Omental fat pad (tissue), 4 donors: ENCODE results near the gene SLC19A1. TPM values are rescaled to one million over a fixed set of nuclear protein-coding genes. Genes with fewer than 3 reads are reported as not detected.
A peak's percentile ranks its signal among the peaks of the same experiment; 100 is the strongest.

Source experiments
- ATAC-seq: fragments of 150-250 bp; one replicate; pipeline ENCODE4 v1.9.1; 2016; ENCODE audit warnings: mild to moderate bottlenecking, moderate library complexity; ENCODE audit not compliant: low FRiP score
- DNase-seq: peaks from one replicate; pipeline ENCODE4 v3.0.0-alpha.2; 2019; ENCODE audit warnings: low spot score
- total RNA-seq, 4 donors: library from RNA; depleted of rRNA; stranded (reverse); fragments of >200 nt; gene quantifications; one replicate each; pipeline ENCODE4 v1.1.0, GENCODE V29; 2016
- TF ChIP-seq, protein P1 (sequence below), 3 donors: fragments of 450-650 bp; IDR thresholded peaks; one replicate each; pipeline ENCODE4 v1.5.1; 2016 to 2017; ENCODE audit warnings: antibody characterized with exemption in 3 of 3, mild to moderate bottlenecking in 3 of 3, moderate library complexity in 2 of 3

Gene SLC19A1
- total RNA-seq, 4 donors from 2014 or later, result 5.8 to 18.6 (median 14.6) TPM

DNA sequence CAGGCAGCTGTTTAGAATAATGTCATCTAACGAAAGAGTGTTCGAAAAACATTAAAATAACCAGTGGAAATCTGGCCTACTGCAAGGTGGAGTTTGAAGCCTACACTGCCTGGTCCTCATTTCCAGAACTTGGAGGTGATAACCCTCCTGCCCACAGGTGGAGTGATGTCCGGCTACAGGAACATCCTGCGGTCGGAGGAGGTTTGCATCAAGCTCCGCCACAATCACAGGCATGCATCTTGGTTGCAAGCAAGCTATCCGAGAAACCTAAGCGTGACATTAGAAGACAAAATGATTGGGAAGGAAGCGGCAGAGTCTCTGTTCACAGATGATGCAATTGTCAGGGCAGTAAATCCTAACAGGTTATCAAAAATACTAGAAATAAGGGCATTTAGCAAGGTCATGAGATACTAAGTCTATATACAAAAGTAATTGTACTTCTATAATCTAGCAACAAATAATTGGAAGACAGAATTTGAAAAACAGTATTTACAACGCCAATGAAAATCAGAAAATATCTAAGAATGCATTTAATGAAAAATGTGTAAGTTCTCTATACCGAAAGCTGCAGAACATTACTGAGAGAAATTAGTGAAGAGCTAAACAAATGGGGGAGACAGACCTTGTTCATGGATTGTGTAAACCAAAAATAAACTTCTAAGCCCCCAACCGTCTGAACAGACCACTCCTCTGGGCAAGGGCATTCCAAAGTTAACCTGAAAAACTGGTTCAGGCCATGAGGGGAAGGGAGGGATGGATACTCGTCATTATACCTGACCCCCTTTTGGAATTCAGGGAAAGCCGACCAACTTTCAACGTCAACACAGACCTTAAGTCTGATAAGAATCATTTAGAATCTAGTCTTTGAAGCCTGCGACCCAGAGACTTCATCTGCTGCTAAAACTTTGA is 4.7 kb upstream of the SLC19A1 start:
- ATAC-seq, result no peak
- TF ChIP-seq, protein P1, sequence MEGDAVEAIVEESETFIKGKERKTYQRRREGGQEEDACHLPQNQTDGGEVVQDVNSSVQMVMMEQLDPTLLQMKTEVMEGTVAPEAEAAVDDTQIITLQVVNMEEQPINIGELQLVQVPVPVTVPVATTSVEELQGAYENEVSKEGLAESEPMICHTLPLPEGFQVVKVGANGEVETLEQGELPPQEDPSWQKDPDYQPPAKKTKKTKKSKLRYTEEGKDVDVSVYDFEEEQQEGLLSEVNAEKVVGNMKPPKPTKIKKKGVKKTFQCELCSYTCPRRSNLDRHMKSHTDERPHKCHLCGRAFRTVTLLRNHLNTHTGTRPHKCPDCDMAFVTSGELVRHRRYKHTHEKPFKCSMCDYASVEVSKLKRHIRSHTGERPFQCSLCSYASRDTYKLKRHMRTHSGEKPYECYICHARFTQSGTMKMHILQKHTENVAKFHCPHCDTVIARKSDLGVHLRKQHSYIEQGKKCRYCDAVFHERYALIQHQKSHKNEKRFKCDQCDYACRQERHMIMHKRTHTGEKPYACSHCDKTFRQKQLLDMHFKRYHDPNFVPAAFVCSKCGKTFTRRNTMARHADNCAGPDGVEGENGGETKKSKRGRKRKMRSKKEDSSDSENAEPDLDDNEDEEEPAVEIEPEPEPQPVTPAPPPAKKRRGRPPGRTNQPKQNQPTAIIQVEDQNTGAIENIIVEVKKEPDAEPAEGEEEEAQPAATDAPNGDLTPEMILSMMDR (IDR thresholded peaks at IDR 0.05), result no peak
- no peak for DNase-seq

DNA sequence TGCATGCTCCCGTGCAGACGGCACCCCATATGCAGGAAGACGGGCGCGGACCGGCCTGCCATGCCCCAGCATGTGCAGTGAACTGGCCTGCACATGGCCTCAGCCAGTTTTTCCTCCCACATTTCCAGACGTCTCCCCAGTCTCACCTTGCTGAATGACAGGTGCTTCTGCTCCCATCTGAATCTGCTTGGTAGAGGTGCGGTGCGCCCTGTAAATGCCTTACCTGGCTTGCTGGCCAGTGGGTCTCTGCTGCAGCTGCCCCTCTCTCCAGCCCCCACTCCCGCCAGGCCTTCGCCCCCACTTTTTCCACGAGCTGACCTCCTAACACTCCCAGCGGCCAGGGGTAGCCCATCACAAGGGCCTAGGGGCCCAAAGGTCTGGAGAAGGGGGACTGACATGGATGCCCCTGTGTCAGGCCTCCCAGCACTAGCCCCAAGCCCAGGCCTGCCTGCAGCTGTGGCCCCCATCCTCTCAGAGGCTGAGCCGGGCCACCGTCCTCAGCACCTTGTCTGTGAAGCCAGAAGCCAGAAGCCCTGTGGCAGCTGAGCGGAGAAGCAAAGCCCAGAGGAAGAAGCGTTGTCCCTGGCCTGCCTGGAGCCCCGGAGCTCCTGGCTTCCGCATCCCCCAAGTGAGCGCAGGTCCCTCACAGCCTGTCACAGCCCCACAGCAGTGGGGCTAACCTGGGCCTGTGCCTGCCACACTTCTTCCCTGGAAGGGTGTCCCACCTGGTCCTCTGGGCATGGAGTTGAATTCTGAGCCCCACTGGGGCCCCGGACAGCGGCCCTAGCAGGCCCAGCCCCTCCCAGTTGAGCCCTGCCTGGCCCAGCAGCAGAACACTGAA is 3.7 kb upstream of the SLC19A1 start:
- TF ChIP-seq, protein P1 (IDR thresholded peaks at IDR 0.05), result no peak
- ATAC-seq (no peak), DNase-seq (no peak)

GRCh38 chr21:45545236-45545570 is 3.0 kb upstream of the SLC19A1 start:
- TF ChIP-seq, protein P1 (IDR thresholded peaks at IDR 0.05), result no peak

GRCh38 chr21:45544449-45545235 is 2.4 kb upstream of the SLC19A1 start:
- no peak for ATAC-seq
- peak; percentile 16 for DNase-seq
- TF ChIP-seq, protein P1 (IDR thresholded peaks at IDR 0.05), result no peak

More at GRCh38 chr21:45545236-45545570, 3.0 kb upstream of the SLC19A1 start:
- ATAC-seq (no peak), DNase-seq (no peak)

DNA sequence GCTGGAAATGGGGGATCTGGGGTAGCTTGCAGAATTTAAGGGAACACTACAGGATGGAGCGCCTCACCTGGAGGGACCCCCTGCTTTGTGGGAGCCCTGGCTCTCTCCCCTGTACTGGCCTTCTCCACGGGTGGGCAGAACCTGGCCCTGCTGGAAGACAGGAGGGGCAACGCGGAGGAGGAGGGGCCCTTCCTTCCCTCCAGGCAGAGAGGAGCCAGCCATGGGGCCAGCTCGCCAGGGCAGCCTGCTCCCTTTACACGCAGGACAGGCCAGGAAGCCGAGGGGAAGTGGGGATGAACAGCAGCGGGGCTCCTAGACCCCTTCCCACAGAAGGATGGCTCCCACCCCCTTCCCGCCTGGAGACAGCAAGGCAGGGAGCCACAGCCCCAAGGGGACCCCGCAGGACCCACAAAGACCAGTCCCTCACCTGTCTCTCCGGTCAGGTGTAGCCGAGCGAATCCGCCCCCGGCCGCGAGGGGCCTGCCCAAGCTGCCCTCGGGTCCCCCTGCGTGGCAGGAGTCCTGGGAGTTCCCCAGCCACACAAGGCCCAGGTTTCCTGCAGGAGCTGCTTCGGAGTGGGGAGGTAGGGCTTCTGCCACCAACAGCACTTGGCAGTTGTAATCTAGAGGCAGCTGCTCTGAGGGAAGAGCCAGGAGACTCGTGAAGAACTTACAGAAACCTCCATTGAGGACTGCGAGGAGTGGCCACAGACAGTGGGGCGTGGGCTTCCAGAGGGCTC is 1.6 kb upstream of the SLC19A1 start:
- TF ChIP-seq, protein P1 (IDR thresholded peaks at IDR 0.05), result no peak
- peak; percentile 7 for DNase-seq
- no peak for ATAC-seq

GRCh38 chr21:45543371-45543709 is 1.1 kb upstream of the SLC19A1 start:
- TF ChIP-seq, protein P1 (IDR thresholded peaks at IDR 0.05), result no peak
- peak; percentile 22 for DNase-seq
- no peak for ATAC-seq
